PFSK-1 (cell line): ENCODE measurements around the gene HLCS.

Experiments used
- FOXP2 ChIP-seq: optimal IDR thresholded peaks from 2 replicates; pipeline ENCODE3; 2011; ENCODE audit warnings: borderline replicate concordance, control low read depth, inconsistent platforms; ENCODE audit not compliant: insufficient read depth; ENCODE audit errors: extremely low read length, extremely low read depth
- POLR2AphosphoS5 ChIP-seq: IDR thresholded peaks from 2 replicates; pipeline ENCODE4 v1.6.1; 2012; ENCODE audit warnings: low read depth, mild to moderate bottlenecking, control low read depth, low read length, moderate library complexity
- SIN3A ChIP-seq: IDR thresholded peaks from 2 replicates; pipeline ENCODE4 v1.6.1; 2012; ENCODE audit warnings: mild to moderate bottlenecking, low read length, moderate library complexity, borderline replicate concordance; ENCODE audit not compliant: insufficient read depth
- TAF1 ChIP-seq: IDR thresholded peaks from 2 replicates; pipeline ENCODE4 v1.6.1; 2012; ENCODE audit warnings: low read length, control low read depth, borderline replicate concordance; ENCODE audit not compliant: insufficient read depth
- TF ChIP-seq, protein P1 (sequence below), 2 experiments: IDR thresholded peaks; 2 replicates each; pipeline versions ENCODE4 v1.6.1 to v1.8.0; 2011 to 2012; ENCODE audit warnings: low read depth in 2 of 2, low read length in 2 of 2, control low read depth in 1 of 2, inconsistent platforms in 1 of 2, mild to moderate bottlenecking in 1 of 2, moderate library complexity in 1 of 2; ENCODE audit not compliant: insufficient read depth in 1 of 2

The HLCS gene

GRCh38 chr21:36730291-36731281 is 235.9 kb downstream of the HLCS start:
- TF ChIP-seq TAF1 (no peak), FOXP2 (no peak), POLR2AphosphoS5 (no peak), SIN3A (no peak)
- TF ChIP-seq, protein P1, sequence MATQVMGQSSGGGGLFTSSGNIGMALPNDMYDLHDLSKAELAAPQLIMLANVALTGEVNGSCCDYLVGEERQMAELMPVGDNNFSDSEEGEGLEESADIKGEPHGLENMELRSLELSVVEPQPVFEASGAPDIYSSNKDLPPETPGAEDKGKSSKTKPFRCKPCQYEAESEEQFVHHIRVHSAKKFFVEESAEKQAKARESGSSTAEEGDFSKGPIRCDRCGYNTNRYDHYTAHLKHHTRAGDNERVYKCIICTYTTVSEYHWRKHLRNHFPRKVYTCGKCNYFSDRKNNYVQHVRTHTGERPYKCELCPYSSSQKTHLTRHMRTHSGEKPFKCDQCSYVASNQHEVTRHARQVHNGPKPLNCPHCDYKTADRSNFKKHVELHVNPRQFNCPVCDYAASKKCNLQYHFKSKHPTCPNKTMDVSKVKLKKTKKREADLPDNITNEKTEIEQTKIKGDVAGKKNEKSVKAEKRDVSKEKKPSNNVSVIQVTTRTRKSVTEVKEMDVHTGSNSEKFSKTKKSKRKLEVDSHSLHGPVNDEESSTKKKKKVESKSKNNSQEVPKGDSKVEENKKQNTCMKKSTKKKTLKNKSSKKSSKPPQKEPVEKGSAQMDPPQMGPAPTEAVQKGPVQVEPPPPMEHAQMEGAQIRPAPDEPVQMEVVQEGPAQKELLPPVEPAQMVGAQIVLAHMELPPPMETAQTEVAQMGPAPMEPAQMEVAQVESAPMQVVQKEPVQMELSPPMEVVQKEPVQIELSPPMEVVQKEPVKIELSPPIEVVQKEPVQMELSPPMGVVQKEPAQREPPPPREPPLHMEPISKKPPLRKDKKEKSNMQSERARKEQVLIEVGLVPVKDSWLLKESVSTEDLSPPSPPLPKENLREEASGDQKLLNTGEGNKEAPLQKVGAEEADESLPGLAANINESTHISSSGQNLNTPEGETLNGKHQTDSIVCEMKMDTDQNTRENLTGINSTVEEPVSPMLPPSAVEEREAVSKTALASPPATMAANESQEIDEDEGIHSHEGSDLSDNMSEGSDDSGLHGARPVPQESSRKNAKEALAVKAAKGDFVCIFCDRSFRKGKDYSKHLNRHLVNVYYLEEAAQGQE (IDR thresholded peaks at IDR 0.05; ENCODE audit: insufficient read depth in 1 of 2, low read depth in 2 of 2, low read length in 2 of 2): no peak

DNA sequence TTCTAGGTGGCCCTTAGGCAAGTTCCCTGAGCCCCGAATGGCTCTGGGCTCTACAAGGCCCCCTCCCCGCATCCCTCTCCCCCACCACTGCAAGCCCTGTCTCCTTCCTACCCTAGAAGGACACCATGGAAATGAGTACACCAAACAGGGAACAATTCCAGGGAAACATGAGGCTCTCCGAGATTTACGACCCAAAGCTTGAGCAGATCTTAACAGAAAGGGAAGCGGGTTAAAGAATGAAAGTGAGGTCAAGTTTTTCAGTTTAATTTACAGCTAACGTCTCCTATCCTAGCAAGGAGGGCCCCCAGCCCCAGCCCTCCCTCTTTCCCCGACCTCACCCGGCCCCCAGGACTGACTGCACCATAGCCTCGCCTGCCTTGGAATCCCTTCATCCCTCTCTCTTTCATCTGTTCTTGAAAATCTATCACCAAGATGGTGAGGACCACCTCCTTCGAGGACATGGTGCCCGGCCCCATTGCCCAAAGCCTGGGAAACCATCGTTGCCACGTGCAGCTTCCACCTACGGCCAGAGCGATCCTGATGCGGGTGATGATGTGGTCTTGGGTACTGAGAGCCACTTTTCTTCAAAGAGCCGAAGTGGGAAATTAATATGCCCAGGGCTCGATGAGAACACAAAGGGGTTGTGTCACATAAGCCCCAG is 237.0 kb downstream of the HLCS start:
- TF ChIP-seq POLR2AphosphoS5 (no peak), SIN3A (no peak), TAF1 (no peak), FOXP2 (no peak)
- TF ChIP-seq, protein P1 (IDR thresholded peaks at IDR 0.05; ENCODE audit: insufficient read depth in 1 of 2, low read depth in 2 of 2, low read length in 2 of 2): no peak

- TF ChIP-seq TAF1: no peak
- TF ChIP-seq, protein P1 (IDR thresholded peaks at IDR 0.05; ENCODE audit: insufficient read depth in 1 of 2, low read depth in 2 of 2, low read length in 2 of 2): no peak
- TF ChIP-seq SIN3A: no peak
- no peak for TF ChIP-seq POLR2AphosphoS5
- no peak for TF ChIP-seq FOXP2
These were observed 237.9 kb downstream of the HLCS start for GRCh38 chr21:36728371-36729111.

DNA sequence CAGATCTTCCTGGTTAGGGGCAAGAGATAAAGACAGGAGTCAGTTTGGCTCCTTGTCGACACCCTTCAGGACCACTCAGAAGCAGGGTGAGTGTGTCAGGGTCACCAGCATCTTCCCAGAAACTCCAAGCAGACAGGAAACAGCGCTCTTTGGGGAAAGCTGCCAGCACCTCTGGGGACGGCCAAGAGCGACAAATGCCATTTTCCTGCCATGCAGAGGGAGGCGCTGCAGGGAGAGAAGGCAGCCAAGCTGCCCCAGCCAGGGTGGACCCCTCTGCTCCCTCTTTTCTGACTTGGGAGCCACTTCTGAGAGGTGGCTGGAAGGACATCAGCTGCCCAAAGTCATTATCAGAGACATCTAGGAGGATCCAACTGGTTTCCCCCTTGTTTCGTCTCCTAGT is 238.6 kb downstream of the HLCS start:
- TF ChIP-seq POLR2AphosphoS5 (no peak), TAF1 (no peak), SIN3A (no peak), FOXP2 (no peak)
- TF ChIP-seq, protein P1 (IDR thresholded peaks at IDR 0.05; ENCODE audit: insufficient read depth in 1 of 2, low read depth in 2 of 2, low read length in 2 of 2): no peak
